B cell (primary cell): ENCODE data around the gene SEMA7A. TPM values are rescaled to one million over a fixed set of nuclear protein-coding genes. Genes with fewer than 3 reads are reported as not detected.

Experiments
- ATAC-seq: fragments of 200-7000 bp; cut with Tn5 transposase; one replicate; pipeline ENCODE4 v1.10.0; 2021; ENCODE audit warnings: low read depth, mild to moderate bottlenecking, moderate number of reproducible peaks, moderate library complexity
- CTCF ChIA-PET: fragments of 350-600 bp; sonication (Branson Sonifier 250); formaldehyde crosslinking; loops from one replicate; lab custom pipeline; 2021; ENCODE audit warnings: antibody characterized with exemption, inconsistent platforms; lab: Charles Lee
- POLR2A ChIA-PET: fragments of 350-600 bp; sonication (Branson Sonifier 250); formaldehyde crosslinking; loops from one replicate; lab custom pipeline; 2021; ENCODE audit warnings: antibody characterized with exemption; lab: Charles Lee
- DNase-seq: peaks from one replicate; pipeline ENCODE4 v3.0.0; 2013
- H2AFZ ChIP-seq: 2 replicates; pipeline ENCODE4 v1.6.1; 2012; ENCODE audit warnings: mild to moderate bottlenecking, low read depth, low read length; ENCODE audit not compliant: insufficient read depth, poor library complexity, severe bottlenecking
- H3K27ac ChIP-seq, 2 donors: 1 replicate in 1 of 2; 2 replicates in 1 of 2; pipeline ENCODE4 v1.5.1; 2012 to 2013; ENCODE audit warnings: low read length in 2 of 2, mild to moderate bottlenecking in 2 of 2, moderate library complexity in 1 of 2
- H3K27me3 ChIP-seq, 4 experiments: fragments of 200-600 bp in 1 of 4; sonication (generic) in 1 of 4; replicated peaks in 1 of 4; 1 replicate in 2 of 4; 2 replicates in 2 of 4; pipeline versions ENCODE4 v1.6.1 to v1.7.0; 2013 to 2016; ENCODE audit warnings: low read length in 3 of 4, mild to moderate bottlenecking in 2 of 4, mixed read lengths in 1 of 4, moderate library complexity in 1 of 4; ENCODE audit not compliant: insufficient read depth in 4 of 4, control insufficient read depth in 3 of 4; ENCODE audit errors: control extremely low read depth in 1 of 4
- H3K36me3 ChIP-seq, 2 experiments: replicated peaks in 1 of 2; 1 replicate in 1 of 2; 2 replicates in 1 of 2; pipeline versions ENCODE4 v1.6.1 to v1.7.1; 2013; ENCODE audit warnings: low read length in 1 of 2; ENCODE audit not compliant: insufficient read depth in 2 of 2, control insufficient read depth in 1 of 2; ENCODE audit errors: control extremely low read depth in 1 of 2, extremely low read depth in 1 of 2
- H3K4me1 ChIP-seq, 2 donors: fragments of 200-600 bp in 1 of 2; sonication (generic) in 1 of 2; 1 replicate in 1 of 2; 2 replicates in 1 of 2; pipeline versions ENCODE4 v1.5.1 to v1.6.1; 2013 to 2017; ENCODE audit warnings: low read length in 2 of 2; ENCODE audit not compliant: control insufficient read depth in 2 of 2, insufficient read depth in 2 of 2
- H3K4me2 ChIP-seq: replicated peaks from 2 replicates; pipeline ENCODE3; 2012; ENCODE audit warnings: mild to moderate bottlenecking, low read depth, low read length; ENCODE audit not compliant: poor library complexity, severe bottlenecking
- H3K4me3 ChIP-seq, 5 experiments: fragments of 200-600 bp in 1 of 5; sonication (generic) in 1 of 5; 1 replicate in 3 of 5; 2 replicates in 2 of 5; pipeline versions ENCODE4 v1.5.1 to v1.7.0; 2011 to 2016; ENCODE audit warnings: low read length in 4 of 5, mild to moderate bottlenecking in 4 of 5, low read depth in 2 of 5, control low read depth in 1 of 5, moderate library complexity in 1 of 5; ENCODE audit not compliant: insufficient read depth in 1 of 5; ENCODE audit errors: control extremely low read depth in 1 of 5, extremely low read depth in 1 of 5
- H3K79me2 ChIP-seq: fragments of 200-600 bp; sonication (generic); one replicate; pipeline ENCODE4 v1.6.0; 2016; ENCODE audit warnings: low read length; ENCODE audit not compliant: control insufficient read depth, insufficient read depth
- H3K9ac ChIP-seq: fragments of 200-600 bp; sonication (generic); 2 replicates; pipeline ENCODE4 v1.6.1; 2017; ENCODE audit warnings: mild to moderate bottlenecking, low read length, moderate library complexity
- H3K9me3 ChIP-seq, 3 donors: one replicate each; pipeline versions ENCODE4 v1.6.1 to v1.7.1; 2013; ENCODE audit warnings: low read length in 2 of 3; ENCODE audit not compliant: control insufficient read depth in 2 of 3, insufficient read depth in 1 of 3; ENCODE audit errors: control extremely low read depth in 1 of 3
- H4K20me1 ChIP-seq: 2 replicates; pipeline ENCODE4 v1.6.0; 2012; ENCODE audit warnings: mild to moderate bottlenecking, low read length; ENCODE audit not compliant: insufficient read depth, control insufficient read depth, poor library complexity, severe bottlenecking
- H3K27ac Mint-ChIP-seq: one replicate; pipeline ENCODE4 v1.8.0; 2021; ENCODE audit warnings: mixed read lengths
- H3K27me3 Mint-ChIP-seq: one replicate; pipeline ENCODE4 v1.8.0; 2021; ENCODE audit warnings: mixed read lengths
- H3K4me1 Mint-ChIP-seq: one replicate; pipeline ENCODE4 v1.8.0; 2021; ENCODE audit warnings: mixed read lengths
- H3K4me3 Mint-ChIP-seq: one replicate; pipeline ENCODE4 v1.8.0; 2021; ENCODE audit warnings: mixed read lengths
- H3K9me3 Mint-ChIP-seq: one replicate; pipeline ENCODE4 v1.8.0; 2022; ENCODE audit warnings: mixed read lengths; ENCODE audit not compliant: insufficient read depth
- CTCF ChIP-seq: fragments of 200-600 bp; IDR thresholded peaks from one replicate; pipeline ENCODE4 v1.8.0; 2022; ENCODE audit warnings: antibody characterized with exemption, mild to moderate bottlenecking
- EZH2 ChIP-seq: IDR thresholded peaks from 2 replicates; pipeline ENCODE4 v1.6.1; 2012; ENCODE audit warnings: borderline replicate concordance, low read depth, mild to moderate bottlenecking, moderate library complexity, low read length; ENCODE audit not compliant: insufficient read depth, poor library complexity, severe bottlenecking
- WGBS: methylation state at CpG from one replicate; pipeline ENCODE4 v1.1.5; 2013; ENCODE audit warnings: missing lambda C conversion rate; ENCODE audit not compliant: insufficient coverage; 5-methylcytosine and 5-hydroxymethylcytosine counted together
- intact Hi-C: fragments of 100-400 bp; cut with micrococcal nuclease; formaldehyde crosslinking; loops from one replicate; pipeline ENCODE4 v1.10.0; 2022
- polyA plus RNA-seq: library from polyadenylated mRNA; depleted of rRNA; stranded (reverse); fragments of >200 nt; gene quantifications from 2 replicates; pipeline ENCODE4 v1.2.3, GENCODE V29; 2012
- total RNA-seq, 2 donors: library from RNA; stranded (reverse); fragments of 120-200 nt in 1 of 2; gene quantifications; 1 replicate in 1 of 2; 2 replicates in 1 of 2; pipeline versions ENCODE4 v1.2.3 to v1.2.4, GENCODE V29; 2013 to 2022

The SEMA7A gene
- total and polyA plus RNA-seq, 2 donors (not counting 1 experiment from before 2014, with no cell fraction given): 42.0 to 44.2 TPM

GRCh38 chr15:74400313-74400860, 33.4 kb downstream of the SEMA7A start:
- H3K79me2 ChIP-seq: peaks cover 10% of the 10 kb centered on the region
- Mint-ChIP-seq H3K4me1 (peaks cover 93% of the 10 kb centered on the region), H3K4me3 (peak overlapping the region; percentile 75), H3K27me3 (no peaks in the 10 kb centered on the region), H3K27ac (peak overlapping the region; percentile 84), H3K9me3 (no peaks in the 10 kb centered on the region)
- CTCF ChIA-PET: interaction anchor here (1.1 to 9.5 kb wide), 5 partner anchors 17 to 399 kb away, joined by 3 to 153 read pairs (median 7); no protein-coding TSS in a partner anchor
- peaks cover 97 to 99% of the 10 kb centered on the region in 2 donors for H3K4me1 ChIP-seq
- H3K27me3 ChIP-seq: no peaks in the 10 kb centered on the region
- POLR2A ChIA-PET: interaction anchor here (0.7 to 8.4 kb wide), 5 partner anchors 15 to 384 kb away, joined by 3 to 64 read pairs (median 4); no protein-coding TSS in a partner anchor
- H2AFZ ChIP-seq: no peak overlapping the region
- TF ChIP-seq EZH2 (no peak), CTCF (no peak)
- H3K36me3 ChIP-seq: no peaks in the 10 kb centered on the region
- H3K4me2 ChIP-seq: peak overlapping the region; percentile 80
- no peak for DNase-seq
- no peaks in the 10 kb centered on the region for H4K20me1 ChIP-seq
- peak overlapping the region; percentile 76 to 96 for H3K27ac ChIP-seq
- intact Hi-C loops: no loop called here
- WGBS: 50% methylated on average over 5 of the region's 10 CpGs
- no peak overlapping the region for H3K4me3 ChIP-seq
- H3K9me3 ChIP-seq: peaks cover 0 to 4% (median 0%) of the 10 kb centered on the region in 3 donors
- H3K9ac ChIP-seq: no peak overlapping the region
- ATAC-seq: no peak
